Natural killer cell (primary cell): Measurements from ENCODE around the gene POLR3K. TPM values are rescaled to one million over a fixed set of nuclear protein-coding genes. Genes with fewer than 3 reads are reported as not detected.
"Not testable (repeated sequence)": the region's sequence is repeated elsewhere in the genome, so short reads cannot be mapped to it uniquely, and the experiment has no call there.

Experiments used
- ATAC-seq, 3 donors: fragments of 150-1000 bp in 2 of 3; fragments of 200-7000 bp in 1 of 3; cut with Tn5 transposase; 1 replicate in 1 of 3; 2 replicates in 2 of 3; pipeline ENCODE4 v1.10.0; 2021; ENCODE audit warnings: mild to moderate bottlenecking in 2 of 3, moderate library complexity in 2 of 3
- DNase-seq, 2 donors: peaks; one replicate each; pipeline versions ENCODE4 v3.0.0 to v3.0.0-alpha.2; 2013 to 2021; ENCODE audit warnings: mixed read lengths in 1 of 2
- H3K27ac ChIP-seq: one replicate; pipeline ENCODE4 v1.5.1; 2013; ENCODE audit warnings: mild to moderate bottlenecking, low read length
- H3K27me3 ChIP-seq: one replicate; pipeline ENCODE4 v1.6.1; 2013; ENCODE audit warnings: low read length; ENCODE audit not compliant: control insufficient read depth, insufficient read depth
- H3K36me3 ChIP-seq: one replicate; pipeline ENCODE4 v1.6.1; 2013; ENCODE audit warnings: low read length; ENCODE audit not compliant: control insufficient read depth, insufficient read depth
- H3K4me1 ChIP-seq: one replicate; pipeline ENCODE4 v1.6.1; 2013; ENCODE audit warnings: low read length; ENCODE audit not compliant: control insufficient read depth, insufficient read depth
- H3K4me3 ChIP-seq: one replicate; pipeline ENCODE4 v1.5.1; 2013; ENCODE audit warnings: low read length
- H3K9me3 ChIP-seq: one replicate; pipeline ENCODE4 v1.6.1; 2013; ENCODE audit warnings: low read length; ENCODE audit not compliant: control insufficient read depth, insufficient read depth
- H3K27ac Mint-ChIP-seq, 2 donors: one replicate each; pipeline ENCODE4 v1.8.0; 2022; ENCODE audit warnings: mild to moderate bottlenecking in 2 of 2, mixed read lengths in 2 of 2, moderate library complexity in 1 of 2
- H3K27me3 Mint-ChIP-seq, 2 donors: one replicate each; pipeline ENCODE4 v1.8.0; 2022; ENCODE audit warnings: low read depth in 2 of 2, mixed read lengths in 2 of 2
- H3K36me3 Mint-ChIP-seq: one replicate; pipeline ENCODE4 v1.8.0; 2022; ENCODE audit warnings: mixed read lengths
- H3K4me1 Mint-ChIP-seq, 2 donors: one replicate each; pipeline ENCODE4 v1.8.0; 2022; ENCODE audit warnings: mixed read lengths in 2 of 2
- H3K4me3 Mint-ChIP-seq: one replicate; pipeline ENCODE4 v1.8.0; 2022; ENCODE audit warnings: mild to moderate bottlenecking, moderate library complexity, mixed read lengths
- H3K9me3 Mint-ChIP-seq, 2 donors: one replicate each; pipeline ENCODE4 v1.8.0; 2022; ENCODE audit warnings: mixed read lengths in 2 of 2
- WGBS: methylation state at CpG from one replicate; pipeline ENCODE4 v1.1.7; 2013; ENCODE audit warnings: missing lambda C conversion rate; ENCODE audit not compliant: insufficient coverage; 5-methylcytosine and 5-hydroxymethylcytosine counted together
- intact Hi-C: fragments of 100-400 bp; cut with micrococcal nuclease; formaldehyde crosslinking; loops from one replicate; pipeline ENCODE4 v1.14.2; 2022
- total RNA-seq, 4 donors: library from RNA; stranded (reverse); fragments of 120-200 nt in 1 of 4; gene quantifications; one replicate each; pipeline versions ENCODE4 v1.2.3 to v1.2.4, GENCODE V29; 2013 to 2022
- TF ChIP-seq, protein P1 (sequence below): fragments of 200-600 bp; IDR thresholded peaks from one replicate; pipeline ENCODE4 v1.8.0; 2022; ENCODE audit warnings: antibody characterized with exemption

The POLR3K gene
- total RNA-seq, 3 donors from 2014 or later (not counting 1 experiment from before 2014, with no cell fraction given): 10.6 to 14.6 (median 11.3) TPM

GRCh38 chr16:38941-39892, 14.2 kb downstream of the POLR3K start:
- Mint-ChIP-seq H3K4me1 (peaks cover 21 to 61% of the 10 kb centered on the region in 2 donors), H3K4me3 (no peak overlapping the region), H3K27me3 (no peaks in the 10 kb centered on the region), H3K9me3 (no peaks in the 10 kb centered on the region), H3K36me3 (peaks cover 8% of the 10 kb centered on the region), H3K27ac (no peak overlapping the region)
- H3K27ac ChIP-seq: peak overlapping the region; percentile 80
- ATAC-seq (peak; percentile 79 to 89 (median 88)), DNase-seq (peak in 1 of 2 donors; percentile 69)
- H3K4me3 ChIP-seq: no peak overlapping the region
- TF ChIP-seq, protein P1, sequence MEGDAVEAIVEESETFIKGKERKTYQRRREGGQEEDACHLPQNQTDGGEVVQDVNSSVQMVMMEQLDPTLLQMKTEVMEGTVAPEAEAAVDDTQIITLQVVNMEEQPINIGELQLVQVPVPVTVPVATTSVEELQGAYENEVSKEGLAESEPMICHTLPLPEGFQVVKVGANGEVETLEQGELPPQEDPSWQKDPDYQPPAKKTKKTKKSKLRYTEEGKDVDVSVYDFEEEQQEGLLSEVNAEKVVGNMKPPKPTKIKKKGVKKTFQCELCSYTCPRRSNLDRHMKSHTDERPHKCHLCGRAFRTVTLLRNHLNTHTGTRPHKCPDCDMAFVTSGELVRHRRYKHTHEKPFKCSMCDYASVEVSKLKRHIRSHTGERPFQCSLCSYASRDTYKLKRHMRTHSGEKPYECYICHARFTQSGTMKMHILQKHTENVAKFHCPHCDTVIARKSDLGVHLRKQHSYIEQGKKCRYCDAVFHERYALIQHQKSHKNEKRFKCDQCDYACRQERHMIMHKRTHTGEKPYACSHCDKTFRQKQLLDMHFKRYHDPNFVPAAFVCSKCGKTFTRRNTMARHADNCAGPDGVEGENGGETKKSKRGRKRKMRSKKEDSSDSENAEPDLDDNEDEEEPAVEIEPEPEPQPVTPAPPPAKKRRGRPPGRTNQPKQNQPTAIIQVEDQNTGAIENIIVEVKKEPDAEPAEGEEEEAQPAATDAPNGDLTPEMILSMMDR: no peak
- H3K9me3 ChIP-seq: no peaks in the 10 kb centered on the region
- H3K4me1 ChIP-seq: peaks cover 56% of the 10 kb centered on the region
- peaks cover 13% of the 10 kb centered on the region for H3K36me3 ChIP-seq
- H3K27me3 ChIP-seq: no peaks in the 10 kb centered on the region
- intact Hi-C loops: no loop called here
- WGBS: 53% methylated on average over 9 of the region's 13 CpGs

DNA sequence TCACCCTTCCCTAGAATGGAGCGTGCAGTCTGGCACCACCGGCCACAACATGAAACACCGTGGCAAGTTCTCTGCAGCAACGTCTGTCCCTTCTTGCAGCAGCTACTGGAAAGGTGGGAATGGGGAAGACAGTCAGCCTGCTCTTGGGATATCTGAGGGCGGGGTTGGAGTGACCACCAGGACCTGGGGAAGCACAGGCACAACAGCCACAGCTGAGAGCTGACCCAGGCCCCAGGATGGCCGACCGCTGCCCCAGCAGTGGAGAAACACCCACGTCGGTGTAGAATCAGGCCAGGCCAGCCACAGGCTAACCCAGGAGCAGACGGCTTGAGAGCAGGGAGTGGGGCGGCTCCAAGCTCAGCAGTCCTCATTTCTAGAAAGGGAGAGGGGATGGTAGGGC, 15.2 kb downstream of the POLR3K start:
- ATAC-seq, intact Hi-C loops: not testable (repeated sequence)

GRCh38 chr16:37511-37910, 15.9 kb downstream of the POLR3K start:
- H3K36me3 ChIP-seq: peaks cover 4% of the 10 kb centered on the region
- Mint-ChIP-seq H3K4me1 (peaks cover 18 to 50% of the 10 kb centered on the region in 2 donors), H3K27me3 (no peaks in the 10 kb centered on the region), H3K36me3 (peaks cover 8% of the 10 kb centered on the region), H3K4me3 (no peak overlapping the region), H3K27ac (no peak overlapping the region), H3K9me3 (no peaks in the 10 kb centered on the region)
- intact Hi-C loops: no loop called here
- WGBS: 58% methylated on average over 5 of the region's 5 CpGs
- peak overlapping the region; percentile 55 for H3K27ac ChIP-seq
- H3K4me3 ChIP-seq: no peak overlapping the region
- no peaks in the 10 kb centered on the region for H3K27me3 ChIP-seq
- peaks cover 59% of the 10 kb centered on the region for H3K4me1 ChIP-seq
- DNase-seq (no peak), ATAC-seq (no peak)
- TF ChIP-seq, protein P1: no peak
- no peaks in the 10 kb centered on the region for H3K9me3 ChIP-seq

More for the DNA sequence above, 15.2 kb downstream of the POLR3K start:
- not testable (repeated sequence) for H3K4me3 ChIP-seq, DNase-seq, H3K27ac Mint-ChIP-seq, H3K27me3 Mint-ChIP-seq, H3K36me3 ChIP-seq, H3K9me3 Mint-ChIP-seq, H3K36me3 Mint-ChIP-seq, H3K4me3 Mint-ChIP-seq, H3K27me3 ChIP-seq, H3K9me3 ChIP-seq
- peaks cover 21 to 56% of the 10 kb centered on the region in 2 donors for H3K4me1 Mint-ChIP-seq
- Histone ChIP-seq H3K27ac (peak overlapping the region; percentile 34), H3K4me1 (peaks cover 60% of the 10 kb centered on the region)
- 93% methylated on average over 11 of the region's 11 CpGs for WGBS

DNA sequence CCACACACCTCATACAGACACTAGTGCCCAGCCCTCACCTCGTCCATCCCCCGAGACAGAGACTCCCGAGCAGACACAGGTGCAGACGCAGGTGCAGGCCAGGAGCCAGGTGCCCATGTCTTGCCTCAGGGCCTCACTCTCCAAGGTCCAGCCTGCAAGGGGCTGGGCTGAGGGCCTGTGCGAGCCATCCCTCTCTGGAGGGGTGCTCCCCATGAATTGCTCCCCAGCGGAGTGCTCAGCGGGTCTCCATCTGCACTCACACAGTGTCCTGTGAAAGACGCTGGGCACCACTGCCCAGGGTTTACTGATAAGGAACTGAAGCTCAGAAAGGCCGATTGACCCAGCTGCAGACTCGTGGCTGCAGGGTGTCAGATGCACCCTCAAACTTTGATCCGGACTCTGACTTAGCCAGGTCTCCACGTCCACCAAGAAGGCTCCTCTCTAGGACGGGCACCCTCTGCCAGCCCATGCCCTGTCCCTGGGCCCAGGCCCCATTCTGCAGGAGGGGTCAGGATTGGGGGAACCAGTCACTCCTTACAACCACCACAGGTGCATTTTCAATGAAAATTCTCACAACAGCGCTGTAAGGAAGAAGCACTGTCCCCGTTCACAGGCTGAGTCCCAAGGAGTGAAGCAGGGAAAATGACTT, 16.9 kb downstream of the POLR3K start:
- H3K27me3 ChIP-seq: no peaks in the 10 kb centered on the region
- Mint-ChIP-seq H3K27ac (no peak overlapping the region), H3K4me1 (peaks cover 9 to 40% of the 10 kb centered on the region in 2 donors), H3K9me3 (no peaks in the 10 kb centered on the region), H3K27me3 (no peaks in the 10 kb centered on the region), H3K36me3 (no peaks in the 10 kb centered on the region), H3K4me3 (no peak overlapping the region)
- no peak overlapping the region for H3K27ac ChIP-seq
- no peaks in the 10 kb centered on the region for H3K9me3 ChIP-seq
- TF ChIP-seq, protein P1: no peak
- peaks cover 52% of the 10 kb centered on the region for H3K4me1 ChIP-seq
- no peaks in the 10 kb centered on the region for H3K36me3 ChIP-seq
- 88% methylated on average over 15 of the region's 15 CpGs for WGBS
- no peak for ATAC-seq
- DNase-seq: no peak
- no peak overlapping the region for H3K4me3 ChIP-seq
- intact Hi-C loops: no loop called here
